ENCODE measurements around the gene ERMARD.

GRCh38 chr6:169709293-169709692 lies 42.1 kb upstream of the ERMARD start:
- no peak for TF ChIP-seq CTCF (IDR thresholded peaks at IDR 0.05; ENCODE audit: insufficient read depth, low read length)
- TF ChIP-seq REST (IDR thresholded peaks at IDR 0.05; ENCODE audit: insufficient replicate concordance, low read depth): no peak
- TF ChIP-seq GABPA (IDR thresholded peaks at IDR 0.05; ENCODE audit: low read depth): no peak
